ENCODE data around the gene ARSA. TPM values are rescaled to one million over a fixed set of nuclear protein-coding genes. Genes with fewer than 3 reads are reported as not detected.

Gene ARSA
- total RNA-seq, 6 donors from 2014 or later, result 29.8 to 99.0 (median 59.2) TPM

DNA sequence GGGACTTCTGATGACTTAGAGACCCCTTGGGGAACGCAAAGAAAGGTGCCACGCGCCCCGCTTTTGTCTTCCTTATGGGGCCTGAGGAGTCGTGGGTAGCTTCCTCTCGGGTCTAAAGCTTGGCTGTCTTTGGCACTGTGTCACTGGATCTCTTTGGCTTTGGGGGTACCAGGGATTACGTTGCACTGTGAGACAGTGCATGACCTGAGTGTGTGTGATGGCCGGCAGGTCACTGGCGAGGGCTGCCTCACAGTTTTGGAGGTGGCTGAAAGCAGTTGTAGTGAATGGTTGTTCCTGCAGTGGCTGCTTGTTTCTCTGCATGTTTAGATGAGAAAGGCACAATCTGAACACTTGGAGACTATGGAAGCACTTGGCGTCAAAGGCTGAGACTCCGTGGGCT lies 5.8 kb upstream of the ARSA start:
- Histone ChIP-seq H3K27ac (no peak overlapping the region), H3K27me3 (no peaks in the 10 kb centered on the region), H3K36me3 (no peaks in the 10 kb centered on the region), H3K9me3 (no peaks in the 10 kb centered on the region), H3K4me1 (peaks cover 0 to 3% (median 3%) of the 10 kb centered on the region in 4 donors), H3K4me3 (no peak overlapping the region)
- 93 to 100% methylated on average over 4 to 11 of the region's 11 CpGs for WGBS, 2 donors
- ATAC-seq (ENCODE audit: low FRiP score in 2 of 2), result no peak
- DNase-seq, result no peak
- no peak for TF ChIP-seq EP300 (IDR thresholded peaks at IDR 0.05)
- TF ChIP-seq POLR2A (IDR thresholded peaks at IDR 0.05), result no peak
- no peak for TF ChIP-seq POLR2AphosphoS5 (IDR thresholded peaks at IDR 0.05)
- TF ChIP-seq, protein P1, sequence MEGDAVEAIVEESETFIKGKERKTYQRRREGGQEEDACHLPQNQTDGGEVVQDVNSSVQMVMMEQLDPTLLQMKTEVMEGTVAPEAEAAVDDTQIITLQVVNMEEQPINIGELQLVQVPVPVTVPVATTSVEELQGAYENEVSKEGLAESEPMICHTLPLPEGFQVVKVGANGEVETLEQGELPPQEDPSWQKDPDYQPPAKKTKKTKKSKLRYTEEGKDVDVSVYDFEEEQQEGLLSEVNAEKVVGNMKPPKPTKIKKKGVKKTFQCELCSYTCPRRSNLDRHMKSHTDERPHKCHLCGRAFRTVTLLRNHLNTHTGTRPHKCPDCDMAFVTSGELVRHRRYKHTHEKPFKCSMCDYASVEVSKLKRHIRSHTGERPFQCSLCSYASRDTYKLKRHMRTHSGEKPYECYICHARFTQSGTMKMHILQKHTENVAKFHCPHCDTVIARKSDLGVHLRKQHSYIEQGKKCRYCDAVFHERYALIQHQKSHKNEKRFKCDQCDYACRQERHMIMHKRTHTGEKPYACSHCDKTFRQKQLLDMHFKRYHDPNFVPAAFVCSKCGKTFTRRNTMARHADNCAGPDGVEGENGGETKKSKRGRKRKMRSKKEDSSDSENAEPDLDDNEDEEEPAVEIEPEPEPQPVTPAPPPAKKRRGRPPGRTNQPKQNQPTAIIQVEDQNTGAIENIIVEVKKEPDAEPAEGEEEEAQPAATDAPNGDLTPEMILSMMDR (IDR thresholded peaks at IDR 0.05), result no peak

DNA sequence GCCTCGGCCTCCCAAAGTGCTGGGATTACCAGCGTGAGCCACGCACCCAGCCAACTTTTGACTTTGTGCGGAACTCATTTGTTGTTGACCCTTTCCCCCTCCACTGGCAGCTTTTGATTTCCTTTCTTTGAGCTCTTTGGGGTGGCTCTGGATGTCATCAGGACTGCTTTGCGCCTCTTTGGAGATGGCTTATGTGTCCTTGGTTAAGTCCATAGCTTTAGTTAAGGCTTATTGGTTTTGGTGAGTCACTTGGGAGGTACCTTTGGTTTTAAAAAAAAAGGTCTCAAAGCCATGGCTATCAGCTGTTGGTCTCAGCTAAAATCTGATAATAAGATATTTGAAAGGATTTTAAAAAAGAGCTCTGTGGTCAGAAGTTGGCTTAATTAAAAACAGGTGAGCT lies 5.1 kb upstream of the ARSA start:
- Histone ChIP-seq H3K27me3 (no peaks in the 10 kb centered on the region), H3K27ac (no peak overlapping the region), H3K4me1 (peaks cover 0 to 8% (median 6%) of the 10 kb centered on the region in 4 donors), H3K36me3 (no peaks in the 10 kb centered on the region), H3K9me3 (no peaks in the 10 kb centered on the region), H3K4me3 (no peak overlapping the region)
- WGBS, 2 donors, result 81 to 92% methylated on average over 5 of the region's 5 CpGs
- DNase-seq, result no peak
- no peak for ATAC-seq (ENCODE audit: low FRiP score in 2 of 2)
- TF ChIP-seq POLR2AphosphoS5 (IDR thresholded peaks at IDR 0.05) (no peak), EP300 (IDR thresholded peaks at IDR 0.05) (no peak), POLR2A (IDR thresholded peaks at IDR 0.05) (no peak)

DNA sequence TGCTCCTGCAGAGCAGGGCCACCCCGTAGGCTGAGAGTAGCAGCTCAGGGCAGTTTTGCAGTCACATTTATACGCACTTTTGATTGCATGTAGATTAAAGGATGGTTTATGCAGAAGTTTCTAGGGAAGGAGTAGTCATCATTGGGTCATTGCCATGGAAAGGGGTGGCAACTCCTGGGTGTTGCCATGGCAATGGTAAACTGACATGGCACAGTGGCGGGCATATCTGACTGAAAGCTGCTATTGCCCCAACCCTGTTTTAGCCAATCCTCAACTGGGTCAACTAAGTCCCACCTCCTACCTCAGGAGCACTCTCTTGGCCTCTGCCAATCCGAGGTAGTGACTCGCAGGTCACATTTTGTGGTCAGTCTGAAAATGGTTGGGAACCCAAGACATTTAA lies 2.4 kb upstream of the ARSA start:
- Histone ChIP-seq H3K27ac (no peak overlapping the region), H3K4me3 (no peak overlapping the region), H3K9me3 (no peaks in the 10 kb centered on the region), H3K27me3 (no peaks in the 10 kb centered on the region), H3K4me1 (peaks cover 8 to 22% (median 17%) of the 10 kb centered on the region in 4 donors), H3K36me3 (peaks cover 0 to 13% (median 3%) of the 10 kb centered on the region in 4 donors)
- 86 to 89% methylated on average over 5 of the region's 5 CpGs for WGBS, 2 donors
- TF ChIP-seq, protein P1 (IDR thresholded peaks at IDR 0.05), result no peak
- TF ChIP-seq POLR2A (IDR thresholded peaks at IDR 0.05) (no peak), POLR2AphosphoS5 (IDR thresholded peaks at IDR 0.05) (no peak), EP300 (IDR thresholded peaks at IDR 0.05) (no peak)
- DNase-seq (no peak), ATAC-seq (ENCODE audit: low FRiP score in 2 of 2) (no peak)

DNA sequence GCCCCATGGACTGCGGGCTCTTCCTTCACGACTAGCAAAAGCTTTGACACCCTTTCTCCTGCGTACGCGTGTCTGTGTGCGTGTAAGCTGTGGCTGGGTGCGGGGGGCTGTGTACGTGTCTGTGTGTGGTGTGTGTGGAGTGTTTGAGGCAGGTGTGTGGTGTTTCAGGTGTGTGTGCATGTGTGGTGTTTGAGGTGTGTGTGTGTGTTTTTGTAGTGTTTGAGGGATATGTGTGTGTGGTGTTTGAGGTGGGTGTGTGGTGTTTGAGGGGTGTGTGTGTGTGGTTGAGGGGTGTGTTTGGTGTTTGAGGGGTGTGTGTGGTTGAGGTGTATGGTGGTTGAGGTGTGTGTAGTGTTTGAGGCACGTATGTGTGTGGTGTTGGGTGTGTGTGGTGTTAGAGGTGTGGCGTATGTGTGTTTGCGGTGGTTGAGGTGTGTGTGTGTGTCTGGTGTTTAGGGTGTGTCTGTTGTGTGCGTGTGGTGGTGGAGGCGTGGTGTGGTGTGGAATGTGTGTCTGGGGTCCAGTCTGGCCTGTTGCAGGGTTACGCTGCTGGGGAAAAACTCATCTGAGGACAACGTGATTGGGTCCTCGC lies 687 bp upstream of the ARSA start:
- WGBS, 2 donors, result 31 to 46% methylated on average over 10 to 16 of the region's 16 CpGs
- Histone ChIP-seq H3K36me3 (peaks cover 0 to 23% (median 6%) of the 10 kb centered on the region in 4 donors), H3K27ac (peak overlapping the region; percentile 77 to 90 (median 88)), H3K4me3 (peak overlapping the region; percentile 16 to 92 (median 65)), H3K4me1 (peaks cover 8 to 22% (median 17%) of the 10 kb centered on the region in 4 donors), H3K27me3 (no peaks in the 10 kb centered on the region), H3K9me3 (no peaks in the 10 kb centered on the region)
- TF ChIP-seq POLR2AphosphoS5 (IDR thresholded peaks at IDR 0.05) (no peak), POLR2A (IDR thresholded peaks at IDR 0.05) (no peak), EP300 (IDR thresholded peaks at IDR 0.05) (no peak)
- TF ChIP-seq, protein P1 (IDR thresholded peaks at IDR 0.05), result no peak
- DNase-seq, result no peak
- peak in 1 of 2 donors; percentile 2 for ATAC-seq (ENCODE audit: low FRiP score in 2 of 2)

DNA sequence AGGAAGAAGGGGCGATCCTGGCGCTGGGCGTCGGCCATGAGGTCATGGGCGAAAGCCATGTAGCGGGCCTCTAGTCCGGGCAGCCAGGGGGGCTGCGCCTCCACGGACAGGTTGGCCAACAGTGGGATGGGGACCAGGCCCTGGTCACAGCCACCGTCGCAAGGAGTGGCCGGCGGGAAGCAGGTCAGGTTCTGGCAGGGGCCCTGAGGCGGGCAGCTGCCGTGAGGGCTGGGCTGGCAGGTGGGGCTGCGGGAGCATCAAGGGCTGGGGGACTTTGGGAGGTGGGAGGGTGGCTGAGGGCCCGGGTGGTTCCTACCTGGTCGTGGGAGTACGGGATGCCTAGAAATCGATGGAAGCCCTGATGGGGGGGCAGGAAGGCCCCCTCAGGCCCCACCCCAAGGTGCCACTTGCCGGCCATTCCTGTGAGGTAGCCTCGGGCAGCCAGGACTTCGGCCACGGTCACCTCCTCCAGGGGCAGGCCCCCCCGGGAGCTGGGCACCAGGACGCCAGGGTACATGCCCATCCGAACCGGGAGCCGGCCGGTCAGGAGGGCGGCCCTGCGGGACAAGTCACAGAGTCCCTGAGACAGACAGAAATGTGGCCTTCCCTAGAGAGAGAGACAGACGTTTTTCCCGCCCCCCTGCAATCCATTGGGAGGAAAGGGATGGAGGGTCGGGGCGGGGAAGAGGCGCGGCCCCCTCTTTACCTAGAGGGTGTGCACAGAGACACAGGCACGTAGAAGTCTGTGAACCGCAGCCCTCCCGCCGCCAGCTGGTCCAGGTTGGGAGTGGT lies 906 bp downstream of the ARSA start:
- ATAC-seq (ENCODE audit: low FRiP score in 2 of 2) (no peak), DNase-seq (peak in 1 of 2 donors; percentile 86)
- TF ChIP-seq, protein P1 (IDR thresholded peaks at IDR 0.05), result no peak
- TF ChIP-seq EP300 (IDR thresholded peaks at IDR 0.05), result no peak
- TF ChIP-seq POLR2A (IDR thresholded peaks at IDR 0.05), result no peak
- no peak for TF ChIP-seq POLR2AphosphoS5 (IDR thresholded peaks at IDR 0.05)

More for the DNA sequence above, 906 bp downstream of the ARSA start:
- 86 to 90% methylated on average over 30 to 42 of the region's 42 CpGs for WGBS, 2 donors
- H3K27ac ChIP-seq, result peak overlapping the region; percentile 77 to 90 (median 88)
- no peaks in the 10 kb centered on the region for H3K9me3 ChIP-seq
- peak overlapping the region; percentile 57 to 92 (median 79) for H3K4me3 ChIP-seq
- no peaks in the 10 kb centered on the region for H3K27me3 ChIP-seq
- H3K36me3 ChIP-seq, result peaks cover 0 to 23% (median 6%) of the 10 kb centered on the region in 4 donors
- peaks cover 14 to 33% (median 24%) of the 10 kb centered on the region in 4 donors for H3K4me1 ChIP-seq

All from upper lobe of left lung (tissue), 6 donors.